Epithelial cell of prostate (primary cell): ENCODE measurements around the gene SLC2A4.
A peak's percentile ranks its signal among the peaks of the same experiment; 100 is the strongest.
"Not testable (repeated sequence)": the region's sequence is repeated elsewhere in the genome, so short reads cannot be mapped to it uniquely, and the experiment has no call there.

Experiments used
- DNase-seq: peaks from one replicate; pipeline ENCODE4 v3.0.0-alpha.2; 2011; ENCODE audit warnings: low read depth, low spot score
- H3K27ac ChIP-seq: fragments of 450-650 bp; 2 replicates; pipeline ENCODE4 v1.5.1; 2017; ENCODE audit warnings: mild to moderate bottlenecking

The SLC2A4 gene

GRCh38 chr17:7318121-7318860 is 36.8 kb downstream of the SLC2A4 start:
- no peak for DNase-seq
- no peak overlapping the region for H3K27ac ChIP-seq

GRCh38 chr17:7321466-7321865 is 39.9 kb downstream of the SLC2A4 start:
- no peak for DNase-seq
- no peak overlapping the region for H3K27ac ChIP-seq

- DNase-seq: no peak
- H3K27ac ChIP-seq: no peak overlapping the region
Observed at GRCh38 chr17:7322520-7323194, 41.1 kb downstream of the SLC2A4 start.

- H3K27ac ChIP-seq: no peak overlapping the region
- no peak for DNase-seq
Observed at GRCh38 chr17:7323731-7324437, 42.4 kb downstream of the SLC2A4 start.

- DNase-seq: no peak
- H3K27ac ChIP-seq: no peak overlapping the region
Observed at GRCh38 chr17:7324438-7324779, 42.9 kb downstream of the SLC2A4 start.

- H3K27ac ChIP-seq: no peak overlapping the region
- DNase-seq: no peak
Observed at GRCh38 chr17:7325031-7325528, 43.6 kb downstream of the SLC2A4 start.

GRCh38 chr17:7326186-7326585 is 44.7 kb downstream of the SLC2A4 start:
- no peak overlapping the region for H3K27ac ChIP-seq
- DNase-seq: no peak

GRCh38 chr17:7327056-7327455 is 45.5 kb downstream of the SLC2A4 start:
- no peak overlapping the region for H3K27ac ChIP-seq
- no peak for DNase-seq

- H3K27ac ChIP-seq: no peak overlapping the region
- no peak for DNase-seq
Observed at GRCh38 chr17:7327501-7327900, 46.0 kb downstream of the SLC2A4 start.

GRCh38 chr17:7328009-7328408 is 46.5 kb downstream of the SLC2A4 start:
- DNase-seq: no peak
- no peak overlapping the region for H3K27ac ChIP-seq

- DNase-seq: no peak
Observed at GRCh38 chr17:7328840-7329373, 47.4 kb downstream of the SLC2A4 start, which contains the start of gene NEURL4. Gene NEURL4, minus strand, starts transcription at chr17:7329335. Its CDS starts 23 bp downstream, at chr17:7329312.

GRCh38 chr17:7329374-7329996 is 48.0 kb downstream of the SLC2A4 start:
- H3K27ac ChIP-seq: peak overlapping the region; percentile 76
- DNase-seq: peak; percentile 97

More at GRCh38 chr17:7328840-7329373, 47.4 kb downstream of the SLC2A4 start, which contains the start of gene NEURL4:
- H3K27ac ChIP-seq: peak within 1 kb of the TSS; percentile 76

GRCh38 chr17:7329997-7330637 is 48.6 kb downstream of the SLC2A4 start:
- peak overlapping the region; percentile 76 for H3K27ac ChIP-seq
- DNase-seq: no peak

- no peak overlapping the region for H3K27ac ChIP-seq
- no peak for DNase-seq
Observed at GRCh38 chr17:7330638-7331015, 49.1 kb downstream of the SLC2A4 start.

GRCh38 chr17:7332111-7332510 is 50.6 kb downstream of the SLC2A4 start:
- no peak for DNase-seq
- H3K27ac ChIP-seq: no peak overlapping the region

- H3K27ac ChIP-seq, DNase-seq: not testable (repeated sequence)
Observed at GRCh38 chr17:7332600-7333069, 51.1 kb downstream of the SLC2A4 start.

- H3K27ac ChIP-seq: no peak overlapping the region
Observed at GRCh38 chr17:7334938-7335538, 53.5 kb downstream of the SLC2A4 start.

GRCh38 chr17:7335765-7336164 is 54.2 kb downstream of the SLC2A4 start:
- H3K27ac ChIP-seq, DNase-seq: not testable (repeated sequence)

More at GRCh38 chr17:7334938-7335538, 53.5 kb downstream of the SLC2A4 start:
- DNase-seq: no peak
